GM19193 (cell line): ENCODE measurements around the gene ERFL.

Experiments used
- POLR2A ChIP-seq: IDR thresholded peaks from 4 replicates; pipeline ENCODE4 v1.6.1; 2011; ENCODE audit not compliant: insufficient read depth, insufficient read length; ENCODE audit errors: extremely low read depth

The ERFL gene

GRCh38 chr19:41904118-41904870 is 24.0 kb downstream of the ERFL start:
- TF ChIP-seq POLR2A = no peak

- TF ChIP-seq POLR2A = no peak
Measured at GRCh38 chr19:41903193-41903953, 24.9 kb downstream of the ERFL start.

- TF ChIP-seq POLR2A = no peak
Measured at GRCh38 chr19:41902594-41902993, 25.7 kb downstream of the ERFL start.

GRCh38 chr19:41901707-41902360 is 26.4 kb downstream of the ERFL start:
- TF ChIP-seq POLR2A = no peak

- no peak for TF ChIP-seq POLR2A
Measured at GRCh38 chr19:41898235-41898634, 30.0 kb downstream of the ERFL start.

- TF ChIP-seq POLR2A = no peak
Measured at GRCh38 chr19:41897820-41898219, 30.4 kb downstream of the ERFL start.

GRCh38 chr19:41897181-41897580 is 31.1 kb downstream of the ERFL start:
- TF ChIP-seq POLR2A = no peak

- no peak for TF ChIP-seq POLR2A
Measured at GRCh38 chr19:41896581-41896942, 31.7 kb downstream of the ERFL start.

- no peak for TF ChIP-seq POLR2A
Measured at GRCh38 chr19:41895745-41896580, 32.3 kb downstream of the ERFL start.

GRCh38 chr19:41894350-41894749 is 33.9 kb downstream of the ERFL start:
- TF ChIP-seq POLR2A = no peak

GRCh38 chr19:41893899-41894298 is 34.4 kb downstream of the ERFL start:
- no peak for TF ChIP-seq POLR2A

GRCh38 chr19:41892173-41892902 is 35.9 kb downstream of the ERFL start:
- peak; percentile 9 for TF ChIP-seq POLR2A

- TF ChIP-seq POLR2A = no peak
Measured at GRCh38 chr19:41890936-41891335, 37.3 kb downstream of the ERFL start.

- no peak for TF ChIP-seq POLR2A
Measured at GRCh38 chr19:41889896-41890295, 38.4 kb downstream of the ERFL start.

- TF ChIP-seq POLR2A = no peak
Measured at GRCh38 chr19:41888926-41889325, 39.3 kb downstream of the ERFL start.
